Mesendoderm (in vitro differentiated cells): ENCODE measurements around the gene MYO1E.
"Not testable (repeated sequence)": the region's sequence is repeated elsewhere in the genome, so short reads cannot be mapped to it uniquely, and the experiment has no call there.

Experiments
- DNase-seq: peaks from one replicate; pipeline ENCODE4 v3.0.0; 2013
- H2AK5ac ChIP-seq: 2 replicates; pipeline ENCODE4 v1.6.1; 2013; ENCODE audit warnings: low read length, inconsistent platforms
- H2BK120ac ChIP-seq: 2 replicates; pipeline ENCODE4 v1.6.1; 2013; ENCODE audit warnings: low read depth, mild to moderate bottlenecking, low read length, moderate library complexity, mixed read lengths
- H2BK15ac ChIP-seq: replicated peaks from 2 replicates; pipeline ENCODE4 v1.6.1; 2013; ENCODE audit warnings: low read depth, mild to moderate bottlenecking, moderate library complexity
- H2BK5ac ChIP-seq: 2 replicates; pipeline ENCODE4 v1.6.1; 2013; ENCODE audit warnings: low read length, inconsistent platforms
- H3K18ac ChIP-seq: 2 replicates; pipeline ENCODE4 v1.6.1; 2013; ENCODE audit warnings: mild to moderate bottlenecking, low read length, mixed read lengths
- H3K23ac ChIP-seq: one replicate; pipeline ENCODE4 v1.6.1; 2013; ENCODE audit warnings: low read length
- H3K27ac ChIP-seq: 2 replicates; pipeline ENCODE4 v1.5.1; 2013; ENCODE audit warnings: low read depth, mild to moderate bottlenecking, inconsistent platforms, low read length, moderate library complexity
- H3K27me3 ChIP-seq: 2 replicates; pipeline ENCODE4 v1.6.1; 2013; ENCODE audit warnings: low read length, control low read depth, mild to moderate bottlenecking, inconsistent platforms; ENCODE audit not compliant: insufficient read depth, poor library complexity
- H3K36me3 ChIP-seq: 2 replicates; pipeline ENCODE4 v1.6.1; 2013; ENCODE audit warnings: low read length, inconsistent platforms; ENCODE audit not compliant: control insufficient read depth, insufficient read depth
- H3K4ac ChIP-seq: one replicate; pipeline ENCODE4 v1.6.1; 2013; ENCODE audit warnings: low read depth, mild to moderate bottlenecking, low read length, moderate library complexity
- H3K4me1 ChIP-seq: 2 replicates; pipeline ENCODE4 v1.6.1; 2013; ENCODE audit warnings: low read depth, low read length, inconsistent platforms; ENCODE audit not compliant: control insufficient read depth
- H3K4me2 ChIP-seq: 2 replicates; pipeline ENCODE4 v1.6.1; 2013; ENCODE audit warnings: low read length
- H3K4me3 ChIP-seq: 2 replicates; pipeline ENCODE4 v1.5.1; 2013; ENCODE audit warnings: mild to moderate bottlenecking, low read length
- H3K56ac ChIP-seq: one replicate; pipeline ENCODE4 v1.6.1; 2013; ENCODE audit warnings: low read length
- H3K79me1 ChIP-seq: 2 replicates; pipeline ENCODE4 v1.6.1; 2013; ENCODE audit warnings: low read length, inconsistent platforms
- H3K79me2 ChIP-seq: 2 replicates; pipeline ENCODE4 v1.6.1; 2013; ENCODE audit warnings: mild to moderate bottlenecking, low read length; ENCODE audit not compliant: control insufficient read depth, insufficient read depth
- H3K9ac ChIP-seq: 2 replicates; pipeline ENCODE4 v1.6.1; 2013; ENCODE audit warnings: low read length, inconsistent platforms
- H4K5ac ChIP-seq: one replicate; pipeline ENCODE4 v1.6.1; 2013; ENCODE audit warnings: low read length
- H4K8ac ChIP-seq: one replicate; pipeline ENCODE4 v1.6.1; 2013; ENCODE audit warnings: low read depth, mild to moderate bottlenecking, control low read depth, low read length, moderate library complexity
- WGBS: extraction: QIAGEN DNeasy Blood & Tissue Kit; methylation state at CpG from one replicate; pipeline ENCODE4 v1.1.7; 2013; ENCODE audit warnings: low lambda C conversion rate, missing lambda C conversion rate; ENCODE audit not compliant: insufficient coverage; ENCODE audit errors: extremely low coverage; 5-methylcytosine and 5-hydroxymethylcytosine counted together

MYO1E gene

GRCh38 chr15:59336725-59337124 lies 35.9 kb downstream of the MYO1E start:
- H4K8ac ChIP-seq, H3K79me2 ChIP-seq, H3K56ac ChIP-seq, H2AK5ac ChIP-seq, DNase-seq, H2BK15ac ChIP-seq, H3K9ac ChIP-seq, H4K5ac ChIP-seq, H3K4me3 ChIP-seq, H3K4me2 ChIP-seq, H3K23ac ChIP-seq, H3K4me1 ChIP-seq, H3K79me1 ChIP-seq, H3K18ac ChIP-seq, H3K36me3 ChIP-seq, H3K27ac ChIP-seq, H2BK5ac ChIP-seq, H3K4ac ChIP-seq, H3K27me3 ChIP-seq, H2BK120ac ChIP-seq: not testable (repeated sequence)
- WGBS, result no CpG with 5 or more reads among the region's 4 CpGs

GRCh38 chr15:59335207-59335786 lies 37.4 kb downstream of the MYO1E start:
- H4K8ac ChIP-seq, result no peak overlapping the region
- no peak overlapping the region for H3K27ac ChIP-seq
- peaks cover 2% of the 10 kb centered on the region for H3K79me1 ChIP-seq
- H3K36me3 ChIP-seq, result no peaks in the 10 kb centered on the region
- H2AK5ac ChIP-seq, result no peak overlapping the region
- no peak overlapping the region for H4K5ac ChIP-seq
- DNase-seq, result no peak
- WGBS, result no CpG with 5 or more reads among the region's 10 CpGs
- H2BK5ac ChIP-seq, result no peak overlapping the region
- H2BK120ac ChIP-seq, result no peak overlapping the region
- no peak overlapping the region for H3K56ac ChIP-seq
- no peak overlapping the region for H3K4me2 ChIP-seq
- no peaks in the 10 kb centered on the region for H3K79me2 ChIP-seq
- no peak overlapping the region for H3K23ac ChIP-seq
- H3K4ac ChIP-seq, result no peak overlapping the region
- H3K4me3 ChIP-seq, result no peak overlapping the region
- no peaks in the 10 kb centered on the region for H3K4me1 ChIP-seq
- no peak overlapping the region for H3K18ac ChIP-seq
- H3K9ac ChIP-seq, result no peak overlapping the region
- no peaks in the 10 kb centered on the region for H3K27me3 ChIP-seq
- no peak overlapping the region for H2BK15ac ChIP-seq

GRCh38 chr15:59334076-59334415 lies 38.6 kb downstream of the MYO1E start:
- H3K79me1 ChIP-seq, result peaks cover 2% of the 10 kb centered on the region
- no peaks in the 10 kb centered on the region for H3K27me3 ChIP-seq
- no peaks in the 10 kb centered on the region for H3K4me1 ChIP-seq
- H3K36me3 ChIP-seq, result no peaks in the 10 kb centered on the region
- no peak overlapping the region for H2BK15ac ChIP-seq
- no peak overlapping the region for H3K18ac ChIP-seq
- H3K23ac ChIP-seq, result no peak overlapping the region
- H4K8ac ChIP-seq, result no peak overlapping the region
- no CpG with 5 or more reads among the region's 3 CpGs for WGBS
- no peak overlapping the region for H2BK5ac ChIP-seq
- H3K4me3 ChIP-seq, result no peak overlapping the region
- H3K9ac ChIP-seq, result no peak overlapping the region
- no peak overlapping the region for H3K56ac ChIP-seq
- H3K4ac ChIP-seq, result no peak overlapping the region
- H4K5ac ChIP-seq, result no peak overlapping the region
- DNase-seq, result no peak
- no peaks in the 10 kb centered on the region for H3K79me2 ChIP-seq
- no peak overlapping the region for H3K27ac ChIP-seq
- H3K4me2 ChIP-seq, result no peak overlapping the region
- no peak overlapping the region for H2AK5ac ChIP-seq
- no peak overlapping the region for H2BK120ac ChIP-seq

- H3K56ac ChIP-seq, result no peak overlapping the region
- no peak overlapping the region for H3K4me3 ChIP-seq
- no peak for DNase-seq
- no peak overlapping the region for H3K4ac ChIP-seq
- no peak overlapping the region for H2BK15ac ChIP-seq
- H3K27me3 ChIP-seq, result no peaks in the 10 kb centered on the region
- no peak overlapping the region for H3K27ac ChIP-seq
- no peaks in the 10 kb centered on the region for H3K36me3 ChIP-seq
- no peak overlapping the region for H2BK5ac ChIP-seq
- no CpG with 5 or more reads among the region's 6 CpGs for WGBS
- no peaks in the 10 kb centered on the region for H3K4me1 ChIP-seq
- H2AK5ac ChIP-seq, result no peak overlapping the region
- no peak overlapping the region for H4K8ac ChIP-seq
- H4K5ac ChIP-seq, result no peak overlapping the region
- H3K23ac ChIP-seq, result no peak overlapping the region
- no peak overlapping the region for H3K4me2 ChIP-seq
- no peak overlapping the region for H3K18ac ChIP-seq
- H3K79me1 ChIP-seq, result peaks cover 2% of the 10 kb centered on the region
- H3K79me2 ChIP-seq, result no peaks in the 10 kb centered on the region
- H2BK120ac ChIP-seq, result no peak overlapping the region
- H3K9ac ChIP-seq, result no peak overlapping the region
Observed at GRCh38 chr15:59333401-59334075, 39.1 kb downstream of the MYO1E start.

GRCh38 chr15:59332009-59332408 lies 40.7 kb downstream of the MYO1E start:
- Histone ChIP-seq H3K4me1 (no peaks in the 10 kb centered on the region), H2BK5ac (no peak overlapping the region), H3K27me3 (no peaks in the 10 kb centered on the region), H3K27ac (no peak overlapping the region), H3K56ac (no peak overlapping the region), H3K18ac (no peak overlapping the region), H3K4me2 (no peak overlapping the region), H3K36me3 (no peaks in the 10 kb centered on the region), H2BK120ac (no peak overlapping the region), H3K79me1 (peaks cover 2% of the 10 kb centered on the region), H3K4me3 (no peak overlapping the region), H3K79me2 (no peaks in the 10 kb centered on the region), H2BK15ac (no peak overlapping the region), H4K8ac (no peak overlapping the region), H3K4ac (no peak overlapping the region), H3K9ac (no peak overlapping the region), H3K23ac (no peak overlapping the region), H4K5ac (no peak overlapping the region), H2AK5ac (no peak overlapping the region)
- WGBS, result no CpG with 5 or more reads among the region's 5 CpGs
- DNase-seq, result no peak

GRCh38 chr15:59330649-59331048 lies 42.0 kb downstream of the MYO1E start:
- no peak overlapping the region for H4K5ac ChIP-seq
- no peak for DNase-seq
- no peaks in the 10 kb centered on the region for H3K4me1 ChIP-seq

More at GRCh38 chr15:59330649-59331048, 42.0 kb downstream of the MYO1E start:
- no peak overlapping the region for H3K23ac ChIP-seq
- H3K4me3 ChIP-seq, result no peak overlapping the region
- no peak overlapping the region for H3K56ac ChIP-seq
- H3K79me1 ChIP-seq, result peaks cover 2% of the 10 kb centered on the region
- H3K36me3 ChIP-seq, result no peaks in the 10 kb centered on the region
- H2BK5ac ChIP-seq, result no peak overlapping the region
- H3K9ac ChIP-seq, result no peak overlapping the region
- no CpG with 5 or more reads among the region's 8 CpGs for WGBS
- no peak overlapping the region for H3K27ac ChIP-seq
- H2BK15ac ChIP-seq, result no peak overlapping the region
- H3K79me2 ChIP-seq, result no peaks in the 10 kb centered on the region
- no peak overlapping the region for H3K18ac ChIP-seq
- no peaks in the 10 kb centered on the region for H3K27me3 ChIP-seq
- no peak overlapping the region for H3K4ac ChIP-seq
- no peak overlapping the region for H4K8ac ChIP-seq
- H2BK120ac ChIP-seq, result no peak overlapping the region
- no peak overlapping the region for H3K4me2 ChIP-seq
- no peak overlapping the region for H2AK5ac ChIP-seq
